Activated CD4-positive, alpha-beta T cell treated with anti-CD3 and anti-CD28 coated beads for 36 hours (primary cell): ENCODE results near the gene DYNC2I2. TPM values are rescaled to one million over a fixed set of nuclear protein-coding genes. Genes with fewer than 3 reads are reported as not detected.

ENCODE experiments used
- ATAC-seq: fragments of 200-7000 bp; cut with Tn5 transposase; one replicate; pipeline ENCODE4 v1.10.0; 2021; ENCODE audit warnings: mild to moderate bottlenecking, moderate library complexity
- CTCF ChIA-PET: fragments of 350-600 bp; sonication (Branson Sonifier 250); formaldehyde crosslinking; loops from one replicate; lab custom pipeline; 2021; ENCODE audit warnings: antibody characterized with exemption; lab: Charles Lee
- POLR2A ChIA-PET: fragments of 350-600 bp; sonication (Branson Sonifier 250); formaldehyde crosslinking; loops from one replicate; lab custom pipeline; 2021; ENCODE audit warnings: antibody characterized with exemption, inconsistent platforms; lab: Charles Lee
- DNase-seq: peaks from one replicate; pipeline ENCODE4 v3.0.0-alpha.2; 2020
- H3K27ac Mint-ChIP-seq: one replicate; pipeline ENCODE4 v1.8.0; 2021; ENCODE audit warnings: mixed read lengths
- H3K27me3 Mint-ChIP-seq: one replicate; pipeline ENCODE4 v1.8.0; 2021; ENCODE audit warnings: mixed read lengths
- H3K36me3 Mint-ChIP-seq: one replicate; pipeline ENCODE4 v1.8.0; 2021; ENCODE audit warnings: low read depth, mixed read lengths
- H3K4me1 Mint-ChIP-seq: one replicate; pipeline ENCODE4 v1.8.0; 2021; ENCODE audit warnings: mixed read lengths
- H3K4me3 Mint-ChIP-seq: one replicate; pipeline ENCODE4 v1.8.0; 2021; ENCODE audit warnings: mild to moderate bottlenecking, moderate library complexity, mixed read lengths
- H3K9me3 Mint-ChIP-seq: one replicate; pipeline ENCODE4 v1.8.0; 2021; ENCODE audit warnings: low read depth, mixed read lengths
- intact Hi-C, 2 experiments: fragments of 100-400 bp; cut with DNase I in 1 of 2; cut with micrococcal nuclease in 1 of 2; formaldehyde crosslinking; loops; one replicate each; pipeline versions ENCODE4 v1.14.2 to v1.15.1; 2022 to 2024; cut with DNase I, micrococcal nuclease
- total RNA-seq, 2 experiments: library from RNA; stranded (reverse); gene quantifications; one replicate each; pipeline ENCODE4 v1.2.3, GENCODE V29; 2021

Gene DYNC2I2
- total RNA-seq, 2 experiments from 2014 or later = 26.7 to 35.7 TPM

DNA sequence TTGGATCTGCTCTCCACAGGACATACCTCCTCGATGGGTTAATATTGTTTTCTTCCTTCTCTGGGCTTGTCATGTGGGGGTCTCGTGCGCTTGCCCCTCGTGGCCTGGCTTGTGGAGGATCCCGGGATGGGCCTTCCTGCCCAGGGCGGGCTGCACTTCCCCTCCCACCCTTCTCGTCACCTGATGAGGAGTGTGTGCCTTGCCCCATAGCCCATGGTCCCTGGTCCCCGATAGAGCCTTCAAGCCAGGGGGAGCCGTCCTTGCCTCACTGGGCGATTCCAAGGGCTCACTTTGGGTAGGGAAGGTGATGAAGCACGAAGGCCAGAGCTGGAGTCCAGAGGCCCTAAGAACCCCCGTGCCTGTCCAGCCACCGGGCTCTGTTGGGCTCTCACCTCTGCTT, 28.7 kb downstream of the DYNC2I2 start:
- DNase-seq = no peak
- no peaks in the 10 kb centered on the region for H3K9me3 Mint-ChIP-seq
- intact Hi-C loops = no loop called here
- H3K27me3 Mint-ChIP-seq = no peaks in the 10 kb centered on the region
- ATAC-seq = no peak
- ChIA-PET POLR2A (no interaction called here), CTCF (no interaction called here)
- peaks cover 41% of the 10 kb centered on the region for H3K36me3 Mint-ChIP-seq
- H3K27ac Mint-ChIP-seq = no peak overlapping the region
- H3K4me1 Mint-ChIP-seq = no peaks in the 10 kb centered on the region
- no peak overlapping the region for H3K4me3 Mint-ChIP-seq

DNA sequence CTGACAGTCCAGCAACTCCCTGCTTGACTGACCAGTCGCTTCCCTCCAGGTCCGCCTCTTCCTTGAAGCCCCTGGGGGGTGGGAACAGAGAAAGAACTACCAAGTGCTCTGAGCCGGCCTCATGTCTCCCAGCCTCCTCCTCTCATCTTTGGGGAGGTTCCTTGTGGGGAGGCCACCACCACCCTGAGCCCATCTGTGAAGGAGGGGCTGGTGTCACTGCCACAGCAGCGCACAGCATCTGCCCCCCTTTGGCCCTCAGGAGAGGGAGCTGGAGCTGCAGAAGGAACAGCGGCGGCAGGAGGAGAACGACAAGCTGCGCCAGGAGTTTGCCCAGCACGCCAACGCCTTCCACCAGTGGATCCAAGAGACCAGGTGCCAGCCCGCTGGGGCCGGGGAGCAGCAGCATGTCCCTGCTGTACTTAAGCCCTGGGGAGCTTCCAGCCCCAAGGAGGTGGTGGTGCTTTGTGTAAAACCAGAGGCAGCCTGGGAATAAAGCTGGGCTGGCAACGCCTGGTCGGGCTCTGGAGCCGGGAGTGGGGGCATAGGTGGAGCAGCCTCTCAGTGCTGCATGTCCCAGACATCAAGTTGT, 29.4 kb downstream of the DYNC2I2 start:
- ChIA-PET POLR2A (no interaction called here), CTCF (no interaction called here)
- peaks cover 37% of the 10 kb centered on the region for H3K36me3 Mint-ChIP-seq
- H3K27me3 Mint-ChIP-seq = no peaks in the 10 kb centered on the region
- no peak overlapping the region for H3K4me3 Mint-ChIP-seq
- no peaks in the 10 kb centered on the region for H3K9me3 Mint-ChIP-seq
- ATAC-seq = no peak
- no peak for DNase-seq
- intact Hi-C loops = no loop called here
- H3K27ac Mint-ChIP-seq = no peak overlapping the region
- no peaks in the 10 kb centered on the region for H3K4me1 Mint-ChIP-seq

- H3K4me1 Mint-ChIP-seq = no peaks in the 10 kb centered on the region
- ChIA-PET POLR2A (no interaction called here), CTCF (no interaction called here)
- ATAC-seq (no peak), DNase-seq (no peak)
- no peak overlapping the region for H3K27ac Mint-ChIP-seq
- intact Hi-C loops = no loop called here
- no peaks in the 10 kb centered on the region for H3K27me3 Mint-ChIP-seq
- no peaks in the 10 kb centered on the region for H3K9me3 Mint-ChIP-seq
- H3K4me3 Mint-ChIP-seq = no peak overlapping the region
- peaks cover 39% of the 10 kb centered on the region for H3K36me3 Mint-ChIP-seq
Measured at GRCh38 chr9:128626181-128626580, 30.5 kb downstream of the DYNC2I2 start.

DNA sequence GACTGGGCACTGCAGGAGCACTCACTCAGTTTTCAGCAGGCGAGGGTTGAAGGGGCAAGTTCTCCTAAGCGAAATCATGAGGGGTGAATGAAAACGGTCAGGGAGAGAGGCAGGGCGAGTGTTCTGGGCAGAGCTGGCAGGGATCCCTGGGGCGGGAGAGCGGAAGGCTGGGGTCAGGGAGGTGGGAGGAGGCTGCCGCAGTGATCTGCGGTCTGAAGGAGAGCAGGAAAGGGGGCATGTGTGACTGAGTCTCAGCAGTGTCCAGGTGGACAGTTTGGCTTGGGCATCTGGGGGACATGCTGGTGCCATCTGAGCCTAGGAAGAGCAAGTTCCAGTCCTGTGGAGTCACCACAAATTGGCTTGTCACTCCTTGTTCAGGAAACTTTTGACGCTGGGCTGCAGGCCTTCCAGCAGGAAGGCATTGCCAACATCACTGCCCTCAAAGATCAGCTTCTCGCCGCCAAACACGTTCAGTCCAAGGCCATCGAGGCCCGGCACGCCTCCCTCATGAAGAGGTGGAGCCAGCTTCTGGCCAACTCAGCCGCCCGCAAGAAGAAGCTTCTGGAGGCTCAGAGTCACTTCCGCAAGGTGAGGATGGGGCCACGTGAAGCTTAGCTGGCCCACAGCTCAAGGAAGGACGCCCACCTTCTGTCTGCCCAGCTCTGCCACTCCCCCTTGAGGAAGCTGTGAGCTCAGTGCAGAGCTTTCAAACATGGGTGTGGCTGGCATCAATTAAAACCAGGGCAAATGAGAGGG, 31.1 kb downstream of the DYNC2I2 start:
- Mint-ChIP-seq H3K4me3 (no peak overlapping the region), H3K27ac (no peak overlapping the region), H3K4me1 (no peaks in the 10 kb centered on the region), H3K36me3 (peaks cover 42% of the 10 kb centered on the region), H3K9me3 (no peaks in the 10 kb centered on the region), H3K27me3 (no peaks in the 10 kb centered on the region)
- intact Hi-C loops = no loop called here
- ChIA-PET POLR2A (no interaction called here), CTCF (no interaction called here)
- DNase-seq (no peak), ATAC-seq (no peak)

- peaks cover 52% of the 10 kb centered on the region for H3K36me3 Mint-ChIP-seq
- no peak overlapping the region for H3K27ac Mint-ChIP-seq
Measured at GRCh38 chr9:128624566-128624965, 32.1 kb downstream of the DYNC2I2 start.

GRCh38 chr9:128621730-128622455, 34.8 kb downstream of the DYNC2I2 start:
- H3K36me3 Mint-ChIP-seq = peaks cover 59% of the 10 kb centered on the region
- no peaks in the 10 kb centered on the region for H3K9me3 Mint-ChIP-seq
- ChIA-PET POLR2A (interaction anchor here (0.5 kb wide), 1 partner anchor 20 kb away, joined by 3 read pairs; no protein-coding TSS in a partner anchor), CTCF (interaction anchor here (0.9 to 1.2 kb wide), 2 partner anchors 164 to 183 kb away, joined by 3 read pairs; no protein-coding TSS in a partner anchor)
- no peak overlapping the region for H3K4me3 Mint-ChIP-seq
- intact Hi-C loops = no loop called here
- ATAC-seq = no peak
- H3K4me1 Mint-ChIP-seq = no peaks in the 10 kb centered on the region
- H3K27me3 Mint-ChIP-seq = no peaks in the 10 kb centered on the region
- no peak overlapping the region for H3K27ac Mint-ChIP-seq
- no peak for DNase-seq

More at GRCh38 chr9:128624566-128624965, 32.1 kb downstream of the DYNC2I2 start:
- POLR2A ChIA-PET = no interaction called here
- intact Hi-C loops = no loop called here
- no peaks in the 10 kb centered on the region for H3K4me1 Mint-ChIP-seq
- no peak for ATAC-seq
- no peak for DNase-seq
- CTCF ChIA-PET = no interaction called here
- no peaks in the 10 kb centered on the region for H3K27me3 Mint-ChIP-seq
- H3K4me3 Mint-ChIP-seq = no peak overlapping the region
- H3K9me3 Mint-ChIP-seq = no peaks in the 10 kb centered on the region

- H3K4me1 Mint-ChIP-seq = no peaks in the 10 kb centered on the region
- H3K4me3 Mint-ChIP-seq = no peak overlapping the region
- H3K36me3 Mint-ChIP-seq = peaks cover 55% of the 10 kb centered on the region
- DNase-seq = no peak
- POLR2A ChIA-PET = no interaction called here
- no peak for ATAC-seq
- CTCF ChIA-PET = no interaction called here
- H3K27me3 Mint-ChIP-seq = no peaks in the 10 kb centered on the region
- no peaks in the 10 kb centered on the region for H3K9me3 Mint-ChIP-seq
- intact Hi-C loops = no loop called here
- H3K27ac Mint-ChIP-seq = no peak overlapping the region
Measured at GRCh38 chr9:128619779-128620178, 36.9 kb downstream of the DYNC2I2 start.

DNA sequence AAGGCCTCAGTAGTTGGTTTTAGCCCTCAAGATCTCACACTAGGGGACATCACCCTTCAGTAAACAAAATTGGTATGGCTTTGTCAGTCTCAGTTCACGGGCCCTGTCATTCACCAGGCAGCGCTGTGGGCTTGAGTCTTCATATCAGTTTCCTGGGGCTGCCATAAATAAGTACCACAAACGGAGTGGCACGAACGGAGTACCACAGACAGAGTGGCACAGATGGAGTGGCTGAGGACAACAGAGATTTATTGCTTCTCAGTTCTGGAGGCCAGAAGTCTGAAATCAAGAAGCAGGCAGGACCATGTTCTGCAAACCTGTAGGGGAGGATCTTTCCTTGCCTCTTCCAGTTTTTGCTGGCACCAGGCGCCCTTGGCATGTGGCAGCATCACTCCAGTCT, 37.5 kb downstream of the DYNC2I2 start:
- Mint-ChIP-seq H3K9me3 (no peaks in the 10 kb centered on the region), H3K27ac (no peak overlapping the region), H3K27me3 (no peaks in the 10 kb centered on the region), H3K36me3 (peaks cover 50% of the 10 kb centered on the region), H3K4me1 (no peaks in the 10 kb centered on the region), H3K4me3 (no peak overlapping the region)
- CTCF ChIA-PET = no interaction called here
- ATAC-seq (no peak), DNase-seq (no peak)
- POLR2A ChIA-PET = no interaction called here
- intact Hi-C loops = no loop called here

GRCh38 chr9:128617943-128618342, 38.7 kb downstream of the DYNC2I2 start:
- ATAC-seq (no peak), DNase-seq (no peak)
- H3K4me1 Mint-ChIP-seq = no peaks in the 10 kb centered on the region
- H3K27ac Mint-ChIP-seq = no peak overlapping the region
- ChIA-PET POLR2A (no interaction called here), CTCF (interaction anchor here (0.7 kb wide), 1 partner anchor 350 kb away, joined by 4 read pairs; no protein-coding TSS in a partner anchor)
- intact Hi-C loops = no loop called here
- H3K9me3 Mint-ChIP-seq = no peaks in the 10 kb centered on the region
- peaks cover 57% of the 10 kb centered on the region for H3K36me3 Mint-ChIP-seq
- H3K27me3 Mint-ChIP-seq = no peaks in the 10 kb centered on the region
- H3K4me3 Mint-ChIP-seq = no peak overlapping the region

GRCh38 chr9:128615571-128615970, 41.1 kb downstream of the DYNC2I2 start:
- Mint-ChIP-seq H3K4me1 (no peaks in the 10 kb centered on the region), H3K9me3 (no peaks in the 10 kb centered on the region), H3K27ac (no peak overlapping the region), H3K36me3 (peaks cover 59% of the 10 kb centered on the region), H3K4me3 (no peak overlapping the region), H3K27me3 (no peaks in the 10 kb centered on the region)
- ATAC-seq (no peak), DNase-seq (no peak)
- ChIA-PET POLR2A (no interaction called here), CTCF (no interaction called here)
- intact Hi-C loops = no loop called here

GRCh38 chr9:128614728-128615127, 41.9 kb downstream of the DYNC2I2 start:
- no peak overlapping the region for H3K4me3 Mint-ChIP-seq
- peaks cover 54% of the 10 kb centered on the region for H3K36me3 Mint-ChIP-seq
- H3K4me1 Mint-ChIP-seq = no peaks in the 10 kb centered on the region
- intact Hi-C loops = no loop called here
- POLR2A ChIA-PET = no interaction called here
- no peaks in the 10 kb centered on the region for H3K27me3 Mint-ChIP-seq
- H3K9me3 Mint-ChIP-seq = no peaks in the 10 kb centered on the region
- ATAC-seq = no peak
- no peak overlapping the region for H3K27ac Mint-ChIP-seq
- no peak for DNase-seq
- CTCF ChIA-PET = no interaction called here
